Fibroblast of the aortic adventitia (primary cell): ENCODE data around the gene PCDHGC4. TPM values are rescaled to one million over a fixed set of nuclear protein-coding genes. Genes with fewer than 3 reads are reported as not detected.
A peak's percentile ranks its signal among the peaks of the same experiment; 100 is the strongest.

Source experiments
- DNase-seq: peaks from one replicate; pipeline ENCODE4 v3.0.0-alpha.2; 2010; ENCODE audit warnings: low read depth
- H3K4me3 ChIP-seq: 2 replicates; pipeline ENCODE4 v1.5.1; 2011; ENCODE audit warnings: low read depth, mild to moderate bottlenecking, control low read depth, low read length, moderate library complexity
- total RNA-seq: library from RNA; depleted of rRNA; stranded (reverse); fragments of >200 nt; gene quantifications from 2 replicates; pipeline ENCODE4 v1.2.3, GENCODE V29; 2012; ENCODE audit warnings: low replicate concordance
- TF ChIP-seq, protein P1 (sequence below): IDR thresholded peaks from 2 replicates; pipeline ENCODE4 v1.5.1; 2011; ENCODE audit warnings: mild to moderate bottlenecking, low read length, control low read depth, inconsistent platforms; ENCODE audit not compliant: insufficient read depth

PCDHGC4 gene
- total RNA-seq, 1 donor = 5.2 TPM

DNA sequence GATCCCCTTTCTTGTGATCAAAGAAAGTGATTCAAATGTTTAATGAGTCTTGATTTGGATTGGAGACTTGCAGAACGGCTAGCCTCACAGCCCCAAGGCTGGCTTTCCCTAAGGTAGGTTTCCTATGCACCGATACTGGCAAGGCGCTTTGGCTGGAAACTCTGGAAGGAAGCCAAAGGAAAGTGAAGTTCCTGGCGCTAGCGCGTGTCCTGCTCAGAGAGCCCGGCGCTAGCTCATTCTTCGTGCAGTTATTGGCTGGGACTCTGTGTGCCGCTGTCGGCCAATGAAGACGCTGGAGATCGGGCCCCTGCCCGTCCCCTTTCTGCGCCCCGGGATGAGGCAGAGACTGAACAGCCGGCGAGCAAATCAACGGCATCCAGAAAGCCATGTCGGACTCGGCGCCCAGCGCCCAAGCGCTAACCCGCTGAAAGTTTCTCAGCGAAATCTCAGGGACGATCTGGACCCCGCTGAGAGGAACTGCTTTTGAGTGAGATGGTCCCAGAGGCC, 9.2 kb upstream of the PCDHGC4 start, which contains the start of gene PCDHGC3:
PCDHGC3 (plus strand) TSS at position 342 of the 507 bp plus-strand sequence; CDS start at position 493, 151 bp downstream.
- peak within 1 kb of the TSS; percentile 89 for H3K4me3 ChIP-seq
- peak; percentile 97 for DNase-seq
- TF ChIP-seq, protein P1, sequence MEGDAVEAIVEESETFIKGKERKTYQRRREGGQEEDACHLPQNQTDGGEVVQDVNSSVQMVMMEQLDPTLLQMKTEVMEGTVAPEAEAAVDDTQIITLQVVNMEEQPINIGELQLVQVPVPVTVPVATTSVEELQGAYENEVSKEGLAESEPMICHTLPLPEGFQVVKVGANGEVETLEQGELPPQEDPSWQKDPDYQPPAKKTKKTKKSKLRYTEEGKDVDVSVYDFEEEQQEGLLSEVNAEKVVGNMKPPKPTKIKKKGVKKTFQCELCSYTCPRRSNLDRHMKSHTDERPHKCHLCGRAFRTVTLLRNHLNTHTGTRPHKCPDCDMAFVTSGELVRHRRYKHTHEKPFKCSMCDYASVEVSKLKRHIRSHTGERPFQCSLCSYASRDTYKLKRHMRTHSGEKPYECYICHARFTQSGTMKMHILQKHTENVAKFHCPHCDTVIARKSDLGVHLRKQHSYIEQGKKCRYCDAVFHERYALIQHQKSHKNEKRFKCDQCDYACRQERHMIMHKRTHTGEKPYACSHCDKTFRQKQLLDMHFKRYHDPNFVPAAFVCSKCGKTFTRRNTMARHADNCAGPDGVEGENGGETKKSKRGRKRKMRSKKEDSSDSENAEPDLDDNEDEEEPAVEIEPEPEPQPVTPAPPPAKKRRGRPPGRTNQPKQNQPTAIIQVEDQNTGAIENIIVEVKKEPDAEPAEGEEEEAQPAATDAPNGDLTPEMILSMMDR = peak; percentile 27

GRCh38 chr5:141476132-141476911, 8.5 kb upstream of the PCDHGC4 start:
- TF ChIP-seq, protein P1 = no peak

DNA sequence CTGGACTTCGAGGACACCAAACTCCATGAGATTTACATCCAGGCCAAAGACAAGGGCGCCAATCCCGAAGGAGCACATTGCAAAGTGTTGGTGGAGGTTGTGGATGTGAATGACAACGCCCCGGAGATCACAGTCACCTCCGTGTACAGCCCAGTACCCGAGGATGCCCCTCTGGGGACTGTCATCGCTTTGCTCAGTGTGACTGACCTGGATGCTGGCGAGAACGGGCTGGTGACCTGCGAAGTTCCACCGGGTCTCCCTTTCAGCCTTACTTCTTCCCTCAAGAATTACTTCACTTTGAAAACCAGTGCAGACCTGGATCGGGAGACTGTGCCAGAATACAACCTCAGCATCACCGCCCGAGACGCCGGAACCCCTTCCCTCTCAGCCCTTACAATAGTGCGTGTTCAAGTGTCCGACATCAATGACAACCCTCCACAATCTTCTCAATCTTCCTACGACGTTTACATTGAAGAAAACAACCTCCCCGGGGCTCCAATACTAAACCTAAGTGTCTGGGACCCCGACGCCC, 7.7 kb upstream of the PCDHGC4 start:
- no peak for DNase-seq
- peak overlapping the region; percentile 89 for H3K4me3 ChIP-seq
- TF ChIP-seq, protein P1 = no peak

More at GRCh38 chr5:141476132-141476911, 8.5 kb upstream of the PCDHGC4 start:
- DNase-seq = peak; percentile 84
- peak overlapping the region; percentile 89 for H3K4me3 ChIP-seq

DNA sequence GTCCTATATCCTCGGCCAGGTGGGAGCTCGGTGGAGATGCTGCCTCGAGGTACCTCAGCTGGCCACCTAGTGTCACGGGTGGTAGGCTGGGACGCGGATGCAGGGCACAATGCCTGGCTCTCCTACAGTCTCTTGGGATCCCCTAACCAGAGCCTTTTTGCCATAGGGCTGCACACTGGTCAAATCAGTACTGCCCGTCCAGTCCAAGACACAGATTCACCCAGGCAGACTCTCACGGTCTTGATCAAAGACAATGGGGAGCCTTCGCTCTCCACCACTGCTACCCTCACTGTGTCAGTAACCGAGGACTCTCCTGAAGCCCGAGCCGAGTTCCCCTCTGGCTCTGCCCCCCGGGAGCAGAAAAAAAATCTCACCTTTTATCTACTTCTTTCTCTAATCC, 7.0 kb upstream of the PCDHGC4 start:
- TF ChIP-seq, protein P1 = no peak
- H3K4me3 ChIP-seq = peak overlapping the region; percentile 89
- DNase-seq = peak; percentile 27

DNA sequence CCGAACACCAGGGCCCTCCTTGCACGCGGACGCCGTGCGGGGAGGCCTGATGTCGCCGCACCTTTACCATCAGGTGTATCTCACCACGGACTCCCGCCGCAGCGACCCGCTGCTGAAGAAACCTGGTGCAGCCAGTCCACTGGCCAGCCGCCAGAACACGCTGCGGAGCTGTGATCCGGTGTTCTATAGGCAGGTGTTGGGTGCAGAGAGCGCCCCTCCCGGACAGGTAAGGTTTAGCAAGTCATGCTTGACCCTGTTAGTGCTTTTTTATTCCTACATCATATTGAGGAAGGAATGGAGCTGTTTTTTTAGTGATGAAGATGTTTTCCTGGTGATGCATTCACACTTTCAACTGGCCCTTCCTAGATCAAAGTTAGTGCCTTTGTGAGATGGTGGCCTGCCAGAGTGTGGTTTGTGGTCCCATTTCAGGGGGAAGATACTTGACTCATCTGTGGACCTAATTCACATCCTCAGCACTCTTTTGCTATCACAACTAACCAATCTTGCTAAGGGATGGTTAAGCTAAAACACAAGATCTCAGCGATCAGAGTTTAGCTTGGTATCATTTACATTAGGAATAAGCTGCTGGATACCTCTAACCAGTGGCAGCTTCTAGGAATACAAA, 6.4 kb upstream of the PCDHGC4 start:
- peak overlapping the region; percentile 89 for H3K4me3 ChIP-seq
- TF ChIP-seq, protein P1 = peak; percentile 43
- DNase-seq = no peak

DNA sequence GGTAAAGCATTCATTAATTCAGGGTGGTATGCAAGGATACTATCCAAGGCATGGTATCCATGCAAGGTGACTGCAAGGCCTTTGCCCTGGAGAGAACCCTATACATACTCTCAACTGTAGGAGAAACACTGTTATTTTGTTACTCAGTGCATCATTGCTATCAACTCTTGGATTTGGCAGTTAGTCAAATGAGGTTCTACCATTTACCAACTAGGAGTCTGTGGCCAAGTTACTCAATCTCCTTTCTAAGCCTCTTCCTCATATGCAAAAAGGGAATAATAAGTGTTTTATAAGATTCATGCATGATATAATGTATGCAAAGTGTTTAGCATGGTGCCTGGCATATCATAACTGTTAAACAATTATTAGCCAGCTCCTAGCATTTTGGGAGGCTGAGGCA, 5.1 kb upstream of the PCDHGC4 start:
- TF ChIP-seq, protein P1 = no peak
- DNase-seq = peak; percentile 62
- peak overlapping the region; percentile 61 for H3K4me3 ChIP-seq
